Left lung (tissue), 10 donors: ENCODE measurements around the gene TMEM164. TPM values are rescaled to one million over a fixed set of nuclear protein-coding genes. Genes with fewer than 3 reads are reported as not detected.

Experiments used
- ATAC-seq: fragments of 200-7000 bp; cut with Tn5 transposase; one replicate; pipeline ENCODE4 v1.9.1; 2020; ENCODE audit warnings: moderate library complexity
- DNase-seq, 4 donors: peaks; one replicate each; pipeline ENCODE4 v3.0.0-alpha.2; 2013 to 2020
- H3K27ac ChIP-seq, 2 donors: fragments of 200-600 bp; sonication (generic) in 1 of 2; one replicate each; pipeline versions ENCODE4 v1.5.0 to v1.8.0; 2020 to 2021
- H3K27me3 ChIP-seq, 2 donors: fragments of 200-600 bp; sonication (generic) in 1 of 2; one replicate each; pipeline versions ENCODE4 v1.5.0 to v1.8.0; 2020 to 2021
- H3K36me3 ChIP-seq, 2 donors: fragments of 200-600 bp; sonication (generic) in 1 of 2; one replicate each; pipeline versions ENCODE4 v1.5.0 to v1.8.0; 2020 to 2021
- H3K4me1 ChIP-seq, 2 donors: fragments of 200-600 bp; one replicate each; pipeline ENCODE4 v1.8.0; 2021
- H3K4me3 ChIP-seq, 2 donors: fragments of 200-600 bp; sonication (generic) in 1 of 2; one replicate each; pipeline versions ENCODE4 v1.5.0 to v1.8.0; 2020 to 2021; ENCODE audit warnings: mild to moderate bottlenecking in 1 of 2
- H3K9me3 ChIP-seq, 2 donors: fragments of 200-600 bp; sonication (generic) in 1 of 2; one replicate each; pipeline versions ENCODE4 v1.5.0 to v1.8.0; 2020 to 2021
- intact Hi-C, 2 donors: fragments of 100-400 bp; cut with DNase I; formaldehyde crosslinking; loops; one replicate each; pipeline versions ENCODE4 v1.11.2 to v1.14.2; 2022
- polyA plus RNA-seq, 6 donors: library from polyadenylated mRNA; unstranded; fragments of 120-200 nt; gene quantifications; one replicate each; pipeline ENCODE4 v1.2.1, GENCODE V29; 2013; ENCODE audit not compliant: insufficient read length in 6 of 6
- total RNA-seq, 2 donors: library from RNA; stranded (reverse); fragmentation: NEBNext Ultra II Directional; extraction: Animal tissue kit (Norgen Biotek cat#: 25700); gene quantifications; one replicate each; pipeline ENCODE4 v1.2.1, GENCODE V29; 2021
- TF ChIP-seq, protein P1 (sequence below), 2 donors: fragments of 200-600 bp; sonication (generic) in 1 of 2; IDR thresholded peaks; one replicate each; pipeline versions ENCODE4 v1.5.0 to v1.8.0; 2021; ENCODE audit warnings: antibody characterized with exemption in 2 of 2
- donor health status: DM: no; HTN: yes; CAD: no.
- donor health status: DM: no; HTN: no; CAD: no.

Gene TMEM164
- total and polyA plus RNA-seq, 8 donors = 39.2 to 111 (median 47.0) TPM

DNA sequence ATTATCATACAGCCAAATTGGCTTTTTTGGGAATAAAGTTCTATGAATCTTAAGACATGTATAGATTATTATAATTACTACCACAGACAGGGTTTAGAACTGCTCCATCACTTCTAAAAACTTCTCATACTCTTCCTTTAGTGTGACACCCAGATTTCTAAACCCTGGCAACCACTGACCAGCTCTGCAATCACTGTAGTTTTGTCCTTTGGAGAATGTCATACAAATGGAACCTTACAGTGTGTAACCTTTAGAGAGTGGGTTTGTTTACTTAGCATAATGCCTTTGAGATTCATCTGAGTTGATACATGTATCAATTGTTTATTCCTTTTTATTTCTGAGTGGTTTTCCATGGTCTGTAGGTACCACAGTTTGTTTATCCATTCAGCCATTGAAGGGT is 95.0 kb downstream of the TMEM164 start:
- ATAC-seq = no peak
- H3K4me1 ChIP-seq = no peaks in the 10 kb centered on the region
- H3K36me3 ChIP-seq = peaks cover 0 to 7% of the 10 kb centered on the region in 2 donors
- H3K27ac ChIP-seq = no peak overlapping the region
- no peak for DNase-seq
- intact Hi-C loops = no loop called here
- H3K4me3 ChIP-seq = no peak overlapping the region
- no peaks in the 10 kb centered on the region for H3K27me3 ChIP-seq
- TF ChIP-seq, protein P1, sequence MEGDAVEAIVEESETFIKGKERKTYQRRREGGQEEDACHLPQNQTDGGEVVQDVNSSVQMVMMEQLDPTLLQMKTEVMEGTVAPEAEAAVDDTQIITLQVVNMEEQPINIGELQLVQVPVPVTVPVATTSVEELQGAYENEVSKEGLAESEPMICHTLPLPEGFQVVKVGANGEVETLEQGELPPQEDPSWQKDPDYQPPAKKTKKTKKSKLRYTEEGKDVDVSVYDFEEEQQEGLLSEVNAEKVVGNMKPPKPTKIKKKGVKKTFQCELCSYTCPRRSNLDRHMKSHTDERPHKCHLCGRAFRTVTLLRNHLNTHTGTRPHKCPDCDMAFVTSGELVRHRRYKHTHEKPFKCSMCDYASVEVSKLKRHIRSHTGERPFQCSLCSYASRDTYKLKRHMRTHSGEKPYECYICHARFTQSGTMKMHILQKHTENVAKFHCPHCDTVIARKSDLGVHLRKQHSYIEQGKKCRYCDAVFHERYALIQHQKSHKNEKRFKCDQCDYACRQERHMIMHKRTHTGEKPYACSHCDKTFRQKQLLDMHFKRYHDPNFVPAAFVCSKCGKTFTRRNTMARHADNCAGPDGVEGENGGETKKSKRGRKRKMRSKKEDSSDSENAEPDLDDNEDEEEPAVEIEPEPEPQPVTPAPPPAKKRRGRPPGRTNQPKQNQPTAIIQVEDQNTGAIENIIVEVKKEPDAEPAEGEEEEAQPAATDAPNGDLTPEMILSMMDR (IDR thresholded peaks at IDR 0.05) = no peak
- H3K9me3 ChIP-seq = no peaks in the 10 kb centered on the region

- Histone ChIP-seq H3K27me3 (no peaks in the 10 kb centered on the region), H3K4me1 (peaks cover 0 to under 1% of the 10 kb centered on the region in 2 donors), H3K27ac (no peak overlapping the region), H3K4me3 (no peak overlapping the region), H3K9me3 (no peaks in the 10 kb centered on the region), H3K36me3 (no peaks in the 10 kb centered on the region)
- DNase-seq (no peak), ATAC-seq (no peak)
- intact Hi-C loops = no loop called here
- TF ChIP-seq, protein P1 (IDR thresholded peaks at IDR 0.05) = no peak
Observed at GRCh38 chrX:110103344-110103743, 100.4 kb downstream of the TMEM164 start.

DNA sequence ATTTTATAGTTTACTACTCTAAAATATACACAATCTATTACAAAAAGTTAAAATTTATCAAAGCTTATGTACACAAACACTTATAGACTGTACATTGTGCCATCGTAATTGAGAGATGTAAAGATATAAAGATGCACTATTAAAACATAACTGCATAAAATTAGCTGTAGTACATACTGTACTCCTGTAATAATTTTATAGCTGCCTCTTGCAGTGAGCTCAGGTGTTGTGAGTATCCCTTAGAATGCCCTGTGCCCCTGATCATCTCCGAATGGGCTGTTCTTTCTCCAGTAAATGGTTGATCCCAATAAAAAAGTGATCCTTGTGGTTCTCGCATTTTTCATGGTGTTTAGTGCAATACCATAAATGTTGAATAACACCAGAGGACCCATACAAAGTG is 101.2 kb downstream of the TMEM164 start:
- no peaks in the 10 kb centered on the region for H3K9me3 ChIP-seq
- no peak for DNase-seq
- ATAC-seq = no peak
- no peak overlapping the region for H3K27ac ChIP-seq
- no peak overlapping the region for H3K4me3 ChIP-seq
- no peaks in the 10 kb centered on the region for H3K27me3 ChIP-seq
- peaks cover 0 to 8% of the 10 kb centered on the region in 2 donors for H3K4me1 ChIP-seq
- TF ChIP-seq, protein P1 (IDR thresholded peaks at IDR 0.05) = no peak
- H3K36me3 ChIP-seq = no peaks in the 10 kb centered on the region
- intact Hi-C loops = no loop called here

- ATAC-seq (peak; percentile 43), DNase-seq (peak in 1 of 4 donors; percentile 39)
- intact Hi-C loops = no loop called here
- Histone ChIP-seq H3K4me1 (peaks cover 0 to 8% of the 10 kb centered on the region in 2 donors), H3K9me3 (no peaks in the 10 kb centered on the region), H3K27ac (peak overlapping the region in 1 of 2 donors; percentile 80), H3K27me3 (no peaks in the 10 kb centered on the region), H3K36me3 (no peaks in the 10 kb centered on the region), H3K4me3 (no peak overlapping the region)
- TF ChIP-seq, protein P1 (IDR thresholded peaks at IDR 0.05) = no peak
Observed at GRCh38 chrX:110108381-110108821, 105.5 kb downstream of the TMEM164 start.

GRCh38 chrX:110114260-110114776 is 111.4 kb downstream of the TMEM164 start:
- H3K4me3 ChIP-seq = no peak overlapping the region

More at GRCh38 chrX:110114260-110114776, 111.4 kb downstream of the TMEM164 start:
- intact Hi-C loops = no loop called here
- Histone ChIP-seq H3K4me1 (no peaks in the 10 kb centered on the region), H3K36me3 (no peaks in the 10 kb centered on the region), H3K9me3 (no peaks in the 10 kb centered on the region), H3K27ac (no peak overlapping the region), H3K27me3 (no peaks in the 10 kb centered on the region)
- DNase-seq (no peak), ATAC-seq (no peak)
- TF ChIP-seq, protein P1 (IDR thresholded peaks at IDR 0.05) = no peak
